Stimulated activated CD4-positive, alpha-beta T cell treated with anti-CD3 and anti-CD28 coated beads, TNF-alpha, amount 100 ng/mL, for 24 hours (primary cell): ENCODE data around the gene CMIP.

Experiments
- DNase-seq, 3 experiments: peaks; one replicate each; pipeline ENCODE4 v3.0.0-alpha.2; 2020; ENCODE audit warnings: low read depth in 3 of 3

Gene CMIP

GRCh38 chr16:81495321-81496234, 51.0 kb downstream of the CMIP start:
- DNase-seq: no peak

- no peak for DNase-seq
Observed at GRCh38 chr16:81496321-81496720, 51.7 kb downstream of the CMIP start.

- DNase-seq: no peak
Observed at GRCh38 chr16:81496742-81497141, 52.1 kb downstream of the CMIP start.

- DNase-seq: no peak
Observed at GRCh38 chr16:81497690-81498089, 53.1 kb downstream of the CMIP start.

- DNase-seq: no peak
Observed at GRCh38 chr16:81498351-81498750, 53.7 kb downstream of the CMIP start.

GRCh38 chr16:81499576-81500380, 55.2 kb downstream of the CMIP start:
- no peak for DNase-seq

- no peak for DNase-seq
Observed at GRCh38 chr16:81500833-81501521, 56.4 kb downstream of the CMIP start.

- DNase-seq: no peak
Observed at GRCh38 chr16:81502396-81503070, 57.9 kb downstream of the CMIP start.

GRCh38 chr16:81505011-81505661, 60.5 kb downstream of the CMIP start:
- no peak for DNase-seq

- DNase-seq: no peak
Observed at GRCh38 chr16:81509404-81509803, 64.8 kb downstream of the CMIP start.

- DNase-seq: no peak
Observed at GRCh38 chr16:81510016-81510415, 65.4 kb downstream of the CMIP start.

GRCh38 chr16:81511371-81511770, 66.8 kb downstream of the CMIP start:
- no peak for DNase-seq

- DNase-seq: no peak
Observed at GRCh38 chr16:81513204-81514040, 68.8 kb downstream of the CMIP start.

- DNase-seq: no peak
Observed at GRCh38 chr16:81514041-81514559, 69.5 kb downstream of the CMIP start.

- DNase-seq: no peak
Observed at GRCh38 chr16:81514568-81515258, 70.1 kb downstream of the CMIP start.

GRCh38 chr16:81515281-81515680, 70.7 kb downstream of the CMIP start:
- DNase-seq: no peak

GRCh38 chr16:81515721-81516120, 71.1 kb downstream of the CMIP start:
- no peak for DNase-seq

GRCh38 chr16:81516478-81517149, 72.0 kb downstream of the CMIP start:
- DNase-seq: no peak

GRCh38 chr16:81517150-81517499, 72.5 kb downstream of the CMIP start:
- DNase-seq: no peak
